BLaER1 (cell line): ENCODE results near the gene MAP3K1.

Experiments used
- H3K27ac ChIP-seq: shearing (Covaris generic); formaldehyde crosslinking; 2 replicates; pipeline ENCODE4 v1.8.1; 2022
- H3K27me3 ChIP-seq: shearing (Covaris generic); formaldehyde crosslinking; 2 replicates; pipeline ENCODE4 v1.8.1; 2022
- H3K36me3 ChIP-seq: shearing (Covaris generic); formaldehyde crosslinking; 2 replicates; pipeline ENCODE4 v1.8.1; 2022
- H3K4me1 ChIP-seq: shearing (Covaris generic); formaldehyde crosslinking; 2 replicates; pipeline ENCODE4 v1.8.1; 2022
- H3K4me2 ChIP-seq: shearing (Covaris generic); formaldehyde crosslinking; 2 replicates; pipeline ENCODE4 v1.8.1; 2022
- H3K4me3 ChIP-seq: shearing (Covaris generic); formaldehyde crosslinking; 2 replicates; pipeline ENCODE4 v1.8.1; 2022
- H3K9ac ChIP-seq: shearing (Covaris generic); formaldehyde crosslinking; 2 replicates; pipeline ENCODE4 v1.8.1; 2022
- H3K9me3 ChIP-seq: shearing (Covaris generic); formaldehyde crosslinking; 2 replicates; pipeline ENCODE4 v1.8.1; 2022
- H4K20me1 ChIP-seq: shearing (Covaris generic); formaldehyde crosslinking; 2 replicates; pipeline ENCODE4 v1.8.1; 2022
- Cebpa-rat ChIP-seq: shearing (Covaris generic); IDR thresholded peaks from 2 replicates; pipeline ENCODE4 v1.8.1; 2022

Gene MAP3K1

GRCh38 chr5:56876327-56876726, 61.0 kb downstream of the MAP3K1 start:
- Histone ChIP-seq H3K9me3 (no peaks in the 10 kb centered on the region), H3K4me3 (no peak overlapping the region), H4K20me1 (peaks cover 99% of the 10 kb centered on the region), H3K4me1 (peaks cover 36% of the 10 kb centered on the region), H3K36me3 (peaks cover 97% of the 10 kb centered on the region), H3K27ac (no peak overlapping the region), H3K4me2 (no peak overlapping the region), H3K27me3 (no peaks in the 10 kb centered on the region), H3K9ac (no peak overlapping the region)
- no peak for TF ChIP-seq Cebpa-rat

GRCh38 chr5:56881571-56881970, 66.2 kb downstream of the MAP3K1 start:
- Histone ChIP-seq H3K27me3 (no peaks in the 10 kb centered on the region), H3K9ac (no peak overlapping the region), H3K27ac (no peak overlapping the region), H3K4me3 (no peak overlapping the region), H3K4me1 (no peaks in the 10 kb centered on the region), H3K4me2 (no peak overlapping the region), H3K36me3 (peaks cover 100% of the 10 kb centered on the region), H4K20me1 (peaks cover 95% of the 10 kb centered on the region), H3K9me3 (no peaks in the 10 kb centered on the region)
- TF ChIP-seq Cebpa-rat, result no peak

- H3K27ac ChIP-seq, result no peak overlapping the region
- H3K4me2 ChIP-seq, result no peak overlapping the region
- no peak overlapping the region for H3K4me3 ChIP-seq
- peaks cover 78% of the 10 kb centered on the region for H3K36me3 ChIP-seq
- H3K9me3 ChIP-seq, result 0 out of 2 replicates have a peak, but pooled peaks cover 3% of the 10 kb centered on the region
- no peaks in the 10 kb centered on the region for H3K4me1 ChIP-seq
- H3K27me3 ChIP-seq, result no peaks in the 10 kb centered on the region
- TF ChIP-seq Cebpa-rat, result no peak
- H4K20me1 ChIP-seq, result peaks cover 52% of the 10 kb centered on the region
- no peak overlapping the region for H3K9ac ChIP-seq
Measured at GRCh38 chr5:56893251-56893951, 78.1 kb downstream of the MAP3K1 start.

GRCh38 chr5:56896763-56897162, 81.4 kb downstream of the MAP3K1 start:
- H3K4me1 ChIP-seq, result peaks cover 19% of the 10 kb centered on the region
- H3K9me3 ChIP-seq, result no peaks in the 10 kb centered on the region
- no peak overlapping the region for H3K4me2 ChIP-seq
- peaks cover 45% of the 10 kb centered on the region for H3K36me3 ChIP-seq
- H3K9ac ChIP-seq, result no peak overlapping the region
- TF ChIP-seq Cebpa-rat, result peak; percentile 71
- H3K27ac ChIP-seq, result no peak overlapping the region
- peaks cover 25% of the 10 kb centered on the region for H4K20me1 ChIP-seq
- H3K27me3 ChIP-seq, result no peaks in the 10 kb centered on the region
- no peak overlapping the region for H3K4me3 ChIP-seq

- peaks cover 33% of the 10 kb centered on the region for H3K36me3 ChIP-seq
- H3K4me2 ChIP-seq, result no peak overlapping the region
- peaks cover 21% of the 10 kb centered on the region for H4K20me1 ChIP-seq
- peaks cover 19% of the 10 kb centered on the region for H3K4me1 ChIP-seq
- H3K27ac ChIP-seq, result no peak overlapping the region
- H3K4me3 ChIP-seq, result no peak overlapping the region
- H3K27me3 ChIP-seq, result no peaks in the 10 kb centered on the region
- no peaks in the 10 kb centered on the region for H3K9me3 ChIP-seq
- no peak for TF ChIP-seq Cebpa-rat
- H3K9ac ChIP-seq, result no peak overlapping the region
Measured at GRCh38 chr5:56898213-56898612, 82.9 kb downstream of the MAP3K1 start.

- H3K9me3 ChIP-seq, result peaks cover 8% of the 10 kb centered on the region; the same call in 1 of the 2 replicates
- H3K27me3 ChIP-seq, result no peaks in the 10 kb centered on the region
- H3K36me3 ChIP-seq, result peaks cover 13% of the 10 kb centered on the region
- H3K9ac ChIP-seq, result no peak overlapping the region
- no peak overlapping the region for H3K4me3 ChIP-seq
- peak overlapping the region; percentile 57 for H3K4me2 ChIP-seq
- H3K4me1 ChIP-seq, result peaks cover 19% of the 10 kb centered on the region
- no peak for TF ChIP-seq Cebpa-rat
- H3K27ac ChIP-seq, result no peak overlapping the region
- peaks cover 12% of the 10 kb centered on the region; the same call in 1 of the 2 replicates for H4K20me1 ChIP-seq
Measured at GRCh38 chr5:56900395-56900794, 85.0 kb downstream of the MAP3K1 start.

- peaks cover 19% of the 10 kb centered on the region for H3K4me1 ChIP-seq
- H3K9ac ChIP-seq, result no peak overlapping the region
- TF ChIP-seq Cebpa-rat, result no peak
- H3K9me3 ChIP-seq, result peaks cover 8% of the 10 kb centered on the region; the same call in 1 of the 2 replicates
- H3K27ac ChIP-seq, result no peak overlapping the region
- peak overlapping the region; percentile 57 for H3K4me2 ChIP-seq
- H4K20me1 ChIP-seq, result peaks cover 11% of the 10 kb centered on the region; the same call in 1 of the 2 replicates
- H3K4me3 ChIP-seq, result no peak overlapping the region
- peaks cover 9% of the 10 kb centered on the region for H3K36me3 ChIP-seq
- H3K27me3 ChIP-seq, result no peaks in the 10 kb centered on the region
Measured at GRCh38 chr5:56900858-56901578, 85.7 kb downstream of the MAP3K1 start.

- Histone ChIP-seq H3K27me3 (peaks cover 23% of the 10 kb centered on the region), H3K27ac (peak overlapping the region; percentile 86), H3K4me3 (peak overlapping the region; percentile 72), H3K9ac (peak overlapping the region; percentile 82), H3K36me3 (no peaks in the 10 kb centered on the region; the same call in 1 of the 2 replicates), H3K9me3 (peaks cover 12% of the 10 kb centered on the region), H3K4me2 (peak overlapping the region; percentile 86), H4K20me1 (no peaks in the 10 kb centered on the region), H3K4me1 (peaks cover 25% of the 10 kb centered on the region)
- TF ChIP-seq Cebpa-rat, result no peak
Measured at GRCh38 chr5:56908942-56909293, 93.6 kb downstream of the MAP3K1 start.

- peaks cover 25% of the 10 kb centered on the region for H3K4me1 ChIP-seq
- H3K9ac ChIP-seq, result peak within 1 kb of the TSS; percentile 83
- peaks cover 6% of the 10 kb centered on the region for H3K9me3 ChIP-seq
- peak within 1 kb of the TSS; percentile 86 for H3K27ac ChIP-seq
- TF ChIP-seq Cebpa-rat, result no peak
- H3K36me3 ChIP-seq, result no peaks in the 10 kb centered on the region; the same call in 1 of the 2 replicates
- no peaks in the 10 kb centered on the region for H4K20me1 ChIP-seq
- H3K27me3 ChIP-seq, result peaks cover 23% of the 10 kb centered on the region
- H3K4me2 ChIP-seq, result peak within 1 kb of the TSS; percentile 92
- peak within 1 kb of the TSS; percentile 72 for H3K4me3 ChIP-seq
Measured at GRCh38 chr5:56909294-56910209, 94.2 kb downstream of the MAP3K1 start, which contains the start of gene SETD9. Gene SETD9 (plus strand): TSS chr5:56909596. CDS start chr5:56909646, 50 bp downstream.
